Natural killer cell treated with Interleukin-12 subunit alpha and Interleukin-12 subunit beta and Interleukin-15 and Interleukin-18, amount 100 ng/mL, for 72 hours (primary cell): ENCODE data around the gene MEP1A. TPM values are rescaled to one million over a fixed set of nuclear protein-coding genes. Genes with fewer than 3 reads are reported as not detected.

Experiments
- ATAC-seq, 2 donors: fragments of 150-1000 bp; cut with Tn5 transposase in 1 of 2; sonication (Bioruptor Pico), chemical (Tn5 transposase) in 1 of 2; 2 replicates each; pipeline ENCODE4 v1.10.0; 2021
- DNase-seq: peaks from one replicate; pipeline ENCODE4 v3.0.0; 2022; ENCODE audit warnings: low spot score
- H3K27ac Mint-ChIP-seq, 2 donors: 1 replicate in 1 of 2; 2 replicates in 1 of 2; pipeline ENCODE4 v1.8.0; 2022; ENCODE audit warnings: mixed read lengths in 2 of 2, mild to moderate bottlenecking in 1 of 2, moderate library complexity in 1 of 2
- H3K27me3 Mint-ChIP-seq, 2 donors: 1 replicate in 1 of 2; 2 replicates in 1 of 2; pipeline ENCODE4 v1.8.0; 2022; ENCODE audit warnings: mixed read lengths in 2 of 2
- H3K36me3 Mint-ChIP-seq: one replicate; pipeline ENCODE4 v1.8.0; 2022; ENCODE audit warnings: mixed read lengths
- H3K4me1 Mint-ChIP-seq, 2 donors: 1 replicate in 1 of 2; 2 replicates in 1 of 2; pipeline ENCODE4 v1.8.0; 2022; ENCODE audit warnings: low read depth in 2 of 2, mixed read lengths in 2 of 2, mild to moderate bottlenecking in 1 of 2
- H3K4me3 Mint-ChIP-seq: one replicate; pipeline ENCODE4 v1.8.0; 2022; ENCODE audit warnings: mixed read lengths
- H3K9me3 Mint-ChIP-seq: 2 replicates; pipeline ENCODE4 v1.8.0; 2022; ENCODE audit warnings: mixed read lengths
- total RNA-seq, 2 donors: library from RNA; stranded (reverse); gene quantifications; one replicate each; pipeline ENCODE4 v1.2.3, GENCODE V29; 2022

MEP1A gene
- total RNA-seq, 2 donors from 2014 or later = not detected

- Mint-ChIP-seq H3K27me3 (peaks cover 5 to 11% of the 10 kb centered on the region in 2 donors), H3K9me3 (no peaks in the 10 kb centered on the region), H3K4me1 (no peaks in the 10 kb centered on the region), H3K4me3 (no peak overlapping the region), H3K36me3 (no peaks in the 10 kb centered on the region), H3K27ac (no peak overlapping the region)
- ATAC-seq (no peak), DNase-seq (no peak)
Measured at GRCh38 chr6:46788791-46789190, 4.4 kb upstream of the MEP1A start.

GRCh38 chr6:46789434-46790354 is 3.5 kb upstream of the MEP1A start:
- no peak for ATAC-seq
- DNase-seq = no peak
- H3K27me3 Mint-ChIP-seq = peaks cover 5 to 11% of the 10 kb centered on the region in 2 donors
- H3K4me1 Mint-ChIP-seq = no peaks in the 10 kb centered on the region
- H3K9me3 Mint-ChIP-seq = no peaks in the 10 kb centered on the region
- H3K36me3 Mint-ChIP-seq = no peaks in the 10 kb centered on the region
- no peak overlapping the region for H3K4me3 Mint-ChIP-seq
- H3K27ac Mint-ChIP-seq = no peak overlapping the region

GRCh38 chr6:46790355-46790874 is 2.8 kb upstream of the MEP1A start:
- Mint-ChIP-seq H3K9me3 (no peaks in the 10 kb centered on the region), H3K4me3 (no peak overlapping the region), H3K4me1 (no peaks in the 10 kb centered on the region), H3K27ac (no peak overlapping the region), H3K27me3 (peaks cover 5 to 11% of the 10 kb centered on the region in 2 donors), H3K36me3 (no peaks in the 10 kb centered on the region)
- no peak for ATAC-seq
- no peak for DNase-seq

GRCh38 chr6:46792635-46793034 is 554 bp upstream of the MEP1A start:
- no peaks in the 10 kb centered on the region for H3K4me1 Mint-ChIP-seq
- H3K4me3 Mint-ChIP-seq = no peak overlapping the region
- DNase-seq (no peak), ATAC-seq (no peak)
- H3K9me3 Mint-ChIP-seq = no peaks in the 10 kb centered on the region
- H3K36me3 Mint-ChIP-seq = no peaks in the 10 kb centered on the region
- no peak overlapping the region for H3K27ac Mint-ChIP-seq
- peaks cover 3 to 19% of the 10 kb centered on the region in 2 donors for H3K27me3 Mint-ChIP-seq

GRCh38 chr6:46794068-46794467 is 879 bp downstream of the MEP1A start:
- Mint-ChIP-seq H3K9me3 (no peaks in the 10 kb centered on the region), H3K27ac (no peak overlapping the region), H3K4me3 (no peak overlapping the region), H3K36me3 (no peaks in the 10 kb centered on the region), H3K4me1 (no peaks in the 10 kb centered on the region), H3K27me3 (peaks cover under 1 to 14% of the 10 kb centered on the region in 2 donors)
- ATAC-seq (no peak), DNase-seq (no peak)

GRCh38 chr6:46795816-46796215 is 2.6 kb downstream of the MEP1A start:
- Mint-ChIP-seq H3K4me1 (no peaks in the 10 kb centered on the region), H3K9me3 (no peaks in the 10 kb centered on the region), H3K27ac (no peak overlapping the region), H3K27me3 (peaks cover 2 to 9% of the 10 kb centered on the region in 2 donors), H3K4me3 (no peak overlapping the region), H3K36me3 (no peaks in the 10 kb centered on the region)
- DNase-seq (no peak), ATAC-seq (no peak)

GRCh38 chr6:46796848-46797580 is 3.8 kb downstream of the MEP1A start:
- DNase-seq (no peak), ATAC-seq (no peak)
- Mint-ChIP-seq H3K9me3 (no peaks in the 10 kb centered on the region), H3K27me3 (peaks cover 2 to 9% of the 10 kb centered on the region in 2 donors), H3K4me1 (no peaks in the 10 kb centered on the region), H3K27ac (no peak overlapping the region), H3K36me3 (no peaks in the 10 kb centered on the region), H3K4me3 (no peak overlapping the region)

DNA sequence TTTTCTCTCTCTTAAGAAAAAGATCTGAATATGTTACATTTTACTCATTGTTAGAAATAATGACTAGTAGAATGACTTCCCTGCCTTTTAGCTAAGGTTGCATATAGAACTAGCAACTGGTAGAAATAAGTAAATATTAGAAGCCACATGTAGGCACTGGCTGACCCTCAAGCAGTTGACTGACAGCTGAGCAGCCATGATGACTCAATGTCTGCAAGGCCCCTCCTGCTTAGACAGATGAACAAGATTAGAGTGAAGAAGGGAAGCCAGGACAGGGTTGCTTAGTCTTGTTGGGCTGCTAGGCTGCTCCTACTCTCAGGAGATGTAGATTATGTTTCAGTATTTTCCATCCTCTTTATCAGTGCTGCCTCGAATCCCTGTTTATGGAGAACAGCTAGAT is 6.5 kb downstream of the MEP1A start:
- Mint-ChIP-seq H3K9me3 (no peaks in the 10 kb centered on the region), H3K4me3 (no peak overlapping the region), H3K36me3 (no peaks in the 10 kb centered on the region), H3K4me1 (no peaks in the 10 kb centered on the region), H3K27ac (no peak overlapping the region), H3K27me3 (peaks cover 7 to 22% of the 10 kb centered on the region in 2 donors)
- ATAC-seq (no peak), DNase-seq (no peak)

DNA sequence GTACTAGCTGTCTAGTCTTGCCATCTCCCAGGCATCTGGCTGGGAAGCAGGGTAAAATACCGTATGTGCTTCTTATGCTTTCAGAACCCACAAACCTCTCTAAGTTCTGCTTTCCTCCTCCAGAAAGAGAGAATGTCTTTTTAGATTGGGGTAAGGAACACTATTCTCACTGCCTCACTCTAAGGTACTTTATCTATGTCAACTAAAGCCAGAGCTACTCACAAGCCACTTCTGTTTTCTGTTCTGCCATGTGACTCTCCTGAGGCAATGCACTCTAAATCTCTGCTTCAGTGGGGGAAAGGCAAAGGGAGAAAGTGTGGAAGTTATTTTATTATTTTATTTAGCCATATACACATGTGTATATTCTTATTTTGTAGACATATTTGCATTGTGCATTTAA is 15.6 kb downstream of the MEP1A start:
- H3K27ac Mint-ChIP-seq = no peak overlapping the region
- no peaks in the 10 kb centered on the region for H3K36me3 Mint-ChIP-seq
- peaks cover 3% of the 10 kb centered on the region for H3K9me3 Mint-ChIP-seq
- peaks cover 24 to 54% of the 10 kb centered on the region in 2 donors for H3K27me3 Mint-ChIP-seq
- H3K4me1 Mint-ChIP-seq = no peaks in the 10 kb centered on the region
- H3K4me3 Mint-ChIP-seq = no peak overlapping the region
- ATAC-seq (no peak), DNase-seq (no peak)

DNA sequence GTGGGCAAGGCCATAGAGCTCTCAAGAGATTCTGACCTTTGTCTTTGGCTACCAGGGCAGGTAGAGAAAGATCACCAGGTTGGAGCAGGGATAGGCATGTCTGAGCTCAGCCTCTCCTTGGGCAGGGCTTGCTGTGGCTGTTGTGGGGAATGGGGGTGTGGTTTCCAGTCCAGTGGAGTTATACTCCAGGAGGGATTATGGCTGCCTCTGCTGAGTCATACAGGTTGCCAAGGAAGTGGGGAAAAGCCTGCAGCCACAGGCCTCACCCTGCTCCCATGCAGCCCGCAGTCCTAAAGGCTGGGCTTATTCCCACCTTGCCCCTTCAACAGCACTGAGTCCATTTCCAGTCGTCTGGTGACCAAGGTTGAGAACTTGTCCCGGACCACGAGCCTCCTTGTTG is 21.9 kb downstream of the MEP1A start:
- Mint-ChIP-seq H3K27me3 (peaks cover 23 to 60% of the 10 kb centered on the region in 2 donors), H3K36me3 (no peaks in the 10 kb centered on the region), H3K27ac (no peak overlapping the region), H3K9me3 (peaks cover 6% of the 10 kb centered on the region), H3K4me1 (no peaks in the 10 kb centered on the region), H3K4me3 (no peak overlapping the region)
- no peak for ATAC-seq
- no peak for DNase-seq

GRCh38 chr6:46816626-46817025 is 23.4 kb downstream of the MEP1A start:
- ATAC-seq (no peak), DNase-seq (no peak)
- Mint-ChIP-seq H3K36me3 (no peaks in the 10 kb centered on the region), H3K27me3 (peaks cover 15 to 45% of the 10 kb centered on the region in 2 donors), H3K4me1 (no peaks in the 10 kb centered on the region), H3K4me3 (no peak overlapping the region), H3K9me3 (peaks cover 6% of the 10 kb centered on the region), H3K27ac (no peak overlapping the region)

- DNase-seq (no peak), ATAC-seq (no peak)
- no peak overlapping the region for H3K27ac Mint-ChIP-seq
- H3K4me3 Mint-ChIP-seq = no peak overlapping the region
- no peaks in the 10 kb centered on the region for H3K36me3 Mint-ChIP-seq
- H3K9me3 Mint-ChIP-seq = peaks cover 3% of the 10 kb centered on the region
- no peaks in the 10 kb centered on the region for H3K4me1 Mint-ChIP-seq
- H3K27me3 Mint-ChIP-seq = peaks cover 8 to 24% of the 10 kb centered on the region in 2 donors
Measured at GRCh38 chr6:46819561-46819960, 26.4 kb downstream of the MEP1A start.

- Mint-ChIP-seq H3K4me3 (no peak overlapping the region), H3K9me3 (no peaks in the 10 kb centered on the region), H3K27ac (no peak overlapping the region), H3K4me1 (no peaks in the 10 kb centered on the region), H3K27me3 (peaks cover 12 to 21% of the 10 kb centered on the region in 2 donors), H3K36me3 (no peaks in the 10 kb centered on the region)
- no peak for ATAC-seq
- no peak for DNase-seq
Measured at GRCh38 chr6:46821458-46821881, 28.3 kb downstream of the MEP1A start.

DNA sequence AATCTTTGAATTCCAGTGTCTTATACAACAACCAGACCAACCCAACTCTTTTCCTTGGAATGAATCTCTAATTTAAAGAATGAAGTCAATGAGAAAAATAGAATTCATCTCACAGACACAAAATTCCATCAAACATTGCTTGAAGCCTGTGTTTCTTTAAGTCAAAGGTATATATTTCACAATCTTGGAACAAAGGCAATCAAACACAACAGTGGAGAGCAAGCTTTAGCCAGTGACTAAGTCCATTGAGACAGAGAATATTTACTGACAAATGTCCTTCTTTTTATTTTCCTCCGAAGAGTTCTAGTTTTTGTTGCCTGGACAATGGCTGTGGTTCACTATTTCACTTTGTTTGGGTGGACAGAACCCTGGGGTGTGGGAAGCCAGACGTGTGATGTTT is 35.8 kb downstream of the MEP1A start:
- peaks cover 8 to 27% of the 10 kb centered on the region in 2 donors for H3K27me3 Mint-ChIP-seq
- no peaks in the 10 kb centered on the region for H3K36me3 Mint-ChIP-seq
- DNase-seq (no peak), ATAC-seq (no peak)
- H3K27ac Mint-ChIP-seq = no peak overlapping the region
- no peaks in the 10 kb centered on the region for H3K4me1 Mint-ChIP-seq
- no peak overlapping the region for H3K4me3 Mint-ChIP-seq
- no peaks in the 10 kb centered on the region for H3K9me3 Mint-ChIP-seq
